HepG2 (cell line): ENCODE data around the gene PRM2. TPM values are rescaled to one million over a fixed set of nuclear protein-coding genes. Genes with fewer than 3 reads are reported as not detected.
A peak's percentile ranks its signal among the peaks of the same experiment; 100 is the strongest.

Experiments used
- HNF1B ChIP-seq: sonication (generic); formaldehyde crosslinking; IDR thresholded peaks from 2 replicates; pipeline ENCODE4 v1.5.1; 2020; ENCODE audit warnings: mild to moderate bottlenecking, moderate library complexity, missing genetic modification reagents
- IKZF4 ChIP-seq: sonication (generic); formaldehyde crosslinking; IDR thresholded peaks from 2 replicates; pipeline ENCODE4 v1.5.1; 2020; ENCODE audit warnings: borderline replicate concordance, mild to moderate bottlenecking, low read depth, missing genetic modification reagents; ENCODE audit errors: not compliant biosample characterization
- NFKBIZ ChIP-seq: IDR thresholded peaks from 2 replicates; pipeline ENCODE4 v1.6.1; 2018; ENCODE audit warnings: missing genetic modification reagents, missing compliant biosample characterization
- POGK ChIP-seq: sonication (generic); formaldehyde crosslinking; conservative IDR thresholded peaks from 2 replicates; pipeline ENCODE4 v1.8.0; 2022; ENCODE audit warnings: mild to moderate bottlenecking, moderate library complexity, missing genetic modification reagents
- RXRB ChIP-seq: IDR thresholded peaks from 2 replicates; pipeline ENCODE4 v1.6.1; 2016; ENCODE audit warnings: borderline replicate concordance, missing genetic modification reagents, missing compliant biosample characterization
- SIX4 ChIP-seq: sonication (generic); formaldehyde crosslinking; IDR thresholded peaks from 2 replicates; pipeline ENCODE4 v1.4.0; 2020; ENCODE audit warnings: missing genetic modification reagents
- SOX13 ChIP-seq, 3 experiments: fragments of 450-650 bp in 1 of 3; sonication (generic) in 1 of 3; formaldehyde crosslinking in 1 of 3; IDR thresholded peaks in 2 of 3; conservative IDR thresholded peaks in 1 of 3; 2 replicates each; pipeline versions ENCODE4 v1.5.0 to v1.6.1; 2016 to 2020; ENCODE audit warnings: antibody characterized with exemption in 1 of 3, mild to moderate bottlenecking in 1 of 3, missing compliant biosample characterization in 1 of 3, missing genetic modification reagents in 1 of 3, moderate library complexity in 1 of 3
- TFE3 ChIP-seq: IDR thresholded peaks from 2 replicates; pipeline ENCODE4 v1.6.1; 2016
- TGIF2 ChIP-seq: IDR thresholded peaks from 2 replicates; pipeline ENCODE4 v1.6.1; 2016; ENCODE audit warnings: control low read depth, missing compliant biosample characterization
- TRAFD1 ChIP-seq: sonication (generic); formaldehyde crosslinking; IDR thresholded peaks from 2 replicates; pipeline ENCODE4 v1.5.1; 2020; ENCODE audit warnings: missing genetic modification reagents, mild to moderate bottlenecking, borderline replicate concordance
- USF2 ChIP-seq, 2 experiments: sonication (generic) in 1 of 2; formaldehyde crosslinking in 1 of 2; IDR thresholded peaks; 2 replicates each; pipeline versions ENCODE4 v1.5.1 to v1.6.1; 2011 to 2020; ENCODE audit warnings: borderline replicate concordance in 1 of 2, low read depth in 1 of 2, low read length in 1 of 2, mild to moderate bottlenecking in 1 of 2, missing genetic modification reagents in 1 of 2, moderate library complexity in 1 of 2
- ZFP82 ChIP-seq: sonication (generic); formaldehyde crosslinking; IDR thresholded peaks from 2 replicates; pipeline ENCODE4 v1.5.1; 2020; ENCODE audit warnings: mild to moderate bottlenecking, missing genetic modification reagents, borderline replicate concordance
- ZNF121 ChIP-seq: sonication (generic); formaldehyde crosslinking; IDR thresholded peaks from 2 replicates; pipeline ENCODE4 v1.5.0; 2020; ENCODE audit warnings: mild to moderate bottlenecking, missing genetic modification reagents
- ZNF446 ChIP-seq: sonication (generic); formaldehyde crosslinking; IDR thresholded peaks from 2 replicates; pipeline ENCODE4 v1.5.0; 2020; ENCODE audit warnings: mild to moderate bottlenecking, missing genetic modification reagents
- ZNF749 ChIP-seq: sonication (generic); formaldehyde crosslinking; IDR thresholded peaks from 2 replicates; pipeline ENCODE4 v1.8.0; 2022; ENCODE audit warnings: mild to moderate bottlenecking, missing genetic modification reagents, moderate library complexity, borderline replicate concordance
- ZNF766 ChIP-seq: sonication (generic); formaldehyde crosslinking; IDR thresholded peaks from 2 replicates; pipeline ENCODE4 v1.5.0; 2020; ENCODE audit warnings: missing genetic modification reagents, borderline replicate concordance
- polyA plus RNA-seq, 8 experiments: library from polyadenylated mRNA; depleted of rRNA in 3 of 8; stranded (reverse) in 7 of 8; unstranded in 1 of 8; fragments of >200 nt; fragmentation: Illumina TruSeq in 4 of 8; extraction: Trizol in 4 of 8; gene quantifications; 2 replicates each; pipeline versions ENCODE4 v1.2.1 to v1.2.3, GENCODE V29; 2011 to 2016; ENCODE audit warnings: low read depth in 4 of 8, missing spikeins in 1 of 8, mixed read lengths in 1 of 8; ENCODE audit not compliant: insufficient read depth in 1 of 8
- total RNA-seq, 5 experiments: library from RNA; depleted of rRNA; stranded (reverse); fragments of >200 nt; fragmentation: Illumina TruSeq; extraction: Trizol; gene quantifications; 2 replicates each; pipeline ENCODE4 v1.2.3, GENCODE V29; 2016; ENCODE audit warnings: low read depth in 1 of 5

Gene PRM2
- total and polyA plus RNA-seq, 2 of the 13 experiments (the other 11 are each of a cell fraction or from before 2014, with no cell fraction given): 0.54 TPM; not detected in 1

GRCh38 chr16:11258553-11259492 is 17.5 kb downstream of the PRM2 start (continued):
- TF ChIP-seq SOX13 (IDR thresholded peaks at IDR 0.05) (no peak), SOX13 (CRISPR knock-in tag; conservative IDR thresholded peaks at IDR 0.05 in 1 of 2, IDR thresholded peaks at IDR 0.05 in 1 of 2) (peak in 1 of 2 experiments; percentile 18; a peak in 2 of 4 replicates), NFKBIZ (CRISPR knock-in tag) (peak; percentile 23; the same call in 1 of the 2 replicates), USF2 (IDR thresholded peaks at IDR 0.05; ENCODE audit: low read depth, low read length) (no peak; the same call in 1 of the 2 replicates), USF2 (CRISPR knock-in tag; IDR thresholded peaks at IDR 0.05; ENCODE audit: borderline replicate concordance) (no peak), SIX4 (0 out of 2 replicates have a peak, but pooled peaks have one; percentile 9), HNF1B (CRISPR knock-in tag) (peak; percentile 86), ZNF446 (CRISPR knock-in tag) (0 out of 2 replicates have a peak, but pooled peaks have one; percentile 31), TFE3 (0 out of 2 replicates have a peak, but pooled peaks have one; percentile 0), RXRB (peak; percentile 79; the same call in 1 of the 2 replicates), ZFP82 (CRISPR knock-in tag) (peak; percentile 92; the same call in 1 of the 2 replicates), POGK (no peak; the same call in 1 of the 2 replicates), ZNF121 (peak; percentile 99), TGIF2 (CRISPR knock-in tag) (peak; percentile 86), IKZF4 (CRISPR knock-in tag) (peak; percentile 27), ZNF749 (CRISPR knock-in tag) (no peak), TRAFD1 (CRISPR knock-in tag) (no peak), ZNF766 (0 out of 2 replicates have a peak, but pooled peaks have one; percentile 42)
